Activated T-cell treated with anti-CD3 and anti-CD28 coated beads, Interleukin-2, amount 50 U/mL, for 72 hours (primary cell): ENCODE results near the gene LRRC26. TPM values are rescaled to one million over a fixed set of nuclear protein-coding genes. Genes with fewer than 3 reads are reported as not detected.

Experiments
- ATAC-seq, 2 donors: fragments of 150-1000 bp; cut with Tn5 transposase; replicated peaks in 1 of 2; 2 replicates each; pipeline ENCODE4 v1.10.0; 2021; ENCODE audit warnings: moderate library complexity in 2 of 2, mild to moderate bottlenecking in 1 of 2
- DNase-seq, 2 donors: peaks; one replicate each; pipeline ENCODE4 v3.0.0; 2021 to 2022; ENCODE audit warnings: mixed read lengths in 1 of 2
- H3K27ac Mint-ChIP-seq: one replicate; pipeline ENCODE4 v1.8.0; 2022; ENCODE audit warnings: mild to moderate bottlenecking, moderate library complexity, mixed read lengths
- H3K27me3 Mint-ChIP-seq: one replicate; pipeline ENCODE4 v1.8.0; 2022; ENCODE audit warnings: low read depth, mixed read lengths
- H3K36me3 Mint-ChIP-seq, 2 donors: one replicate each; pipeline ENCODE4 v1.8.0; 2022; ENCODE audit warnings: mixed read lengths in 2 of 2, mild to moderate bottlenecking in 1 of 2; ENCODE audit not compliant: insufficient read depth in 2 of 2
- H3K4me1 Mint-ChIP-seq: one replicate; pipeline ENCODE4 v1.8.0; 2022; ENCODE audit warnings: low read depth, mixed read lengths
- H3K4me3 Mint-ChIP-seq, 2 donors: one replicate each; pipeline ENCODE4 v1.8.0; 2022; ENCODE audit warnings: mild to moderate bottlenecking in 2 of 2, mixed read lengths in 2 of 2, moderate library complexity in 2 of 2
- H3K9me3 Mint-ChIP-seq, 2 donors: one replicate each; pipeline ENCODE4 v1.8.0; 2022; ENCODE audit warnings: mixed read lengths in 2 of 2
- total RNA-seq, 2 donors: library from RNA; stranded (reverse); gene quantifications; one replicate each; pipeline ENCODE4 v1.2.3, GENCODE V29; 2022

LRRC26 gene
- total RNA-seq, 2 donors from 2014 or later = not detected

DNA sequence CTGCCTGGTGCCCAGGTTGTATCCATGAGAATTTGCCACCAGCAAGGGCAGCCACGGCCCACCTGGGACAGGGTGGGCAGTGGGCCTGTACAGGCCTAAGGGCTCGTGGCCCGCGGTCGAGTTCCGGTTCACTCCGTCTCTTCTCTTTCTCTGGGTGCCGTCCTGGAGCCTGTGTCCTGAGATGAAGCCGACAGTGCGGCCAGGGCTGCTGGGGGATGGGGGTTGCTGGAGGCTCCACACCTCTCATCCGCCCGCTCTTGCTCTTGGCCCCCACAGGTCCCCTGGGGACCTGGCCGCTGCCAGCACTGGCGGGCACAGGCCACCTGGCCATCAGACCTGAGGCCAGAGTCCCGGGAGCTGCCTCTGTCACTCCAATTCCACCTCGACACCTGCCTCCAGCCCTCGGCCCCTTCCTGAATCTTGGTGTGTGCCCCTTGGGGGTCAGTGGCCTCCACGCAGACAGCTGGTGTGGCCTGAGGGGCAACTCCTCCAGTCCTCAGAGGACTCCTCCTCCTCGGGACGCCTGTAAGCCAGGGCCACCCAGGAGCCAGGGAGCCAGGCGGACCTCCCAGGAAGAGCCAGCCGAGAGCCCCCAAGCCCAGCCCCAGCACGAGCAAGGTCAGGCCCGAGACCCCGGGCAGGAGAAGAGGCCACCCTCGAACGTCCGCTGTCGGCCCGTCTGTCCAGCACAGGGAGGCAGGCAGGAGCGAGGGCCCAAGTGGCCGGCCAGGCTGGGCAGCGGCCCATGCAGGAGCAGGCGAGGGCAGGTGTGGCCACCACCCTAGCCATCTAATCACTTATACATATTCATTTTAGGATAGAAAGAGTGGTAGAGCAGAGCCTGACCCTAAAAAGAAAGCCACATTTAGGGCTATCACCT, 5.2 kb downstream of the LRRC26 start:
- ATAC-seq (no peak), DNase-seq (no peak)
- Mint-ChIP-seq H3K27ac (no peak overlapping the region), H3K9me3 (no peaks in the 10 kb centered on the region), H3K4me3 (no peak overlapping the region), H3K27me3 (peaks cover 14% of the 10 kb centered on the region), H3K4me1 (peaks cover 3% of the 10 kb centered on the region), H3K36me3 (no peaks in the 10 kb centered on the region)

DNA sequence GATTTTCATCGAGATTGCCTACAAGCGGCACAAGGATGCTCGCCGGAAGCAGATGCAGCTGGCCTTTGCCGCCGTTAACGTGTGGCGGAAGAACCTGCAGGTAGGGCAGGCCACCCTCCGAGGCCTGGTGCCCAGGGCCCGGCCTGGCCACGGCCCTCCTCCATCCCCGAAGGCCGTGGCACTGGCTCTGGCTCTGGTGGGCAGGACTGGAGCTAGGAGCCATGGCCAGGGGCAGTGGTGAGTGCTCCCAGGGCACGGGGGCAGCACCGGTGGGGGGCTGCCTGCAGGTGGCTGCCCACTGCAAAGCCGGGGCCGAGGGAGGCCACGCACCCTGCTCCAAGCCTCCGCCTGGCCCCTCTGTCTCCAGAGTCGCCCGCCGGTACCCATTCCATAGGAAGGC, 6.0 kb downstream of the LRRC26 start:
- no peak overlapping the region for H3K27ac Mint-ChIP-seq
- peaks cover 22% of the 10 kb centered on the region for H3K27me3 Mint-ChIP-seq
- peak overlapping the region in 1 of 2 donors; percentile 15 for H3K4me3 Mint-ChIP-seq
- ATAC-seq = no peak
- peaks cover 11% of the 10 kb centered on the region for H3K4me1 Mint-ChIP-seq
- H3K9me3 Mint-ChIP-seq = no peaks in the 10 kb centered on the region
- no peak for DNase-seq
- no peaks in the 10 kb centered on the region for H3K36me3 Mint-ChIP-seq

DNA sequence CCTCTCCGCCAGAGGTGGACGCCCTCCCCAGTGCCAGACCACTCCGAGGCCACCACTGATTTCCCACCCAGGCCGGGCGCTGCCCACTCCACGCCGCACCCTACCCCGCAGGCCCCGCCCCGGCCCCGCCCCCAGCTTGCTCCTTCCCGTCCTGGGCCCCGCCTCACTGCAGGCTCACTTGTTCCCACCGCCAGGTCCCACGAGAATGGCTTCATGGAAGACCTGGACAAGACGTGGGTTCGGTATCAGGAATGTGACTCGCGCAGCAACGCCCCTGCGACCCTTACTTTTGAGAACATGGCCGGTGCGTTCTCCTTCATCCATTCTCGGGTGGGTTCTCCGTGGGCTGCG, 6.5 kb downstream of the LRRC26 start:
- Mint-ChIP-seq H3K4me1 (peaks cover 12% of the 10 kb centered on the region), H3K36me3 (no peaks in the 10 kb centered on the region), H3K27me3 (peaks cover 27% of the 10 kb centered on the region), H3K27ac (no peak overlapping the region), H3K4me3 (peak overlapping the region in 1 of 2 donors; percentile 15), H3K9me3 (no peaks in the 10 kb centered on the region)
- ATAC-seq (no peak), DNase-seq (no peak)

DNA sequence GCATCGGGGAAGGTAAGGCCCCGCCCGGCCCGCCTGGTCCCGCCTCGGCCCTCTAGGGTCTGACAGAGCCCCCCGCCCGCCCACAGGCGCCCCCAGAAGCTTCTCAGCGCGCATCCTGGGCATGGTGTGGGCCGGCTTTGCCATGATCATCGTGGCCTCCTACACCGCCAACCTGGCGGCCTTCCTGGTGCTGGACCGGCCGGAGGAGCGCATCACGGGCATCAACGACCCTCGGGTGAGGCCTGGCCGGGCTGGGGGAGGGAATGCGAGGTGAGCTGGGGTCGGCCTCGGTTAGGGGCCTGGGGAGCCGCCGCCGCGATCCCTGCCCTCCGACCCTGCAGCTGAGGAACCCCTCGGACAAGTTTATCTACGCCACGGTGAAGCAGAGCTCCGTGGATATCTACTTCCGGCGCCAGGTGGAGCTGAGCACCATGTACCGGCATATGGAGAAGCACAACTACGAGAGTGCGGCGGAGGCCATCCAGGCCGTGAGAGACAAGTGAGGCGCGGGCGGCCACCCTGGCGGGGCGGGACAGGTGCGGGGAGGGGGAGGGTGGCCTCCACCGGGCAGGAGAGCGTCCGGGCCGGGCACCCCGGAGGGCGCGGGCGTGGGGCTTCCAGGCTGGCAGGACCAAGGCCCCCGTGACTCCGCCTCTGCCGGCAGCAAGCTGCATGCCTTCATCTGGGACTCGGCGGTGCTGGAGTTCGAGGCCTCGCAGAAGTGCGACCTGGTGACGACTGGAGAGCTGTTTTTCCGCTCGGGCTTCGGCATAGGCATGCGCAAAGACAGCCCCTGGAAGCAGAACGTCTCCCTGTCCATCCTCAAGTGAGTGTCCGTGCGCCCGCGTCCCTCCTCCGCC, 7.1 kb downstream of the LRRC26 start:
- Mint-ChIP-seq H3K27ac (no peak overlapping the region), H3K4me3 (peak overlapping the region in 1 of 2 donors; percentile 43), H3K4me1 (peaks cover 12% of the 10 kb centered on the region), H3K36me3 (no peaks in the 10 kb centered on the region), H3K27me3 (peaks cover 33% of the 10 kb centered on the region), H3K9me3 (no peaks in the 10 kb centered on the region)
- peak in 1 of 2 donors; percentile 44 for ATAC-seq
- no peak for DNase-seq

DNA sequence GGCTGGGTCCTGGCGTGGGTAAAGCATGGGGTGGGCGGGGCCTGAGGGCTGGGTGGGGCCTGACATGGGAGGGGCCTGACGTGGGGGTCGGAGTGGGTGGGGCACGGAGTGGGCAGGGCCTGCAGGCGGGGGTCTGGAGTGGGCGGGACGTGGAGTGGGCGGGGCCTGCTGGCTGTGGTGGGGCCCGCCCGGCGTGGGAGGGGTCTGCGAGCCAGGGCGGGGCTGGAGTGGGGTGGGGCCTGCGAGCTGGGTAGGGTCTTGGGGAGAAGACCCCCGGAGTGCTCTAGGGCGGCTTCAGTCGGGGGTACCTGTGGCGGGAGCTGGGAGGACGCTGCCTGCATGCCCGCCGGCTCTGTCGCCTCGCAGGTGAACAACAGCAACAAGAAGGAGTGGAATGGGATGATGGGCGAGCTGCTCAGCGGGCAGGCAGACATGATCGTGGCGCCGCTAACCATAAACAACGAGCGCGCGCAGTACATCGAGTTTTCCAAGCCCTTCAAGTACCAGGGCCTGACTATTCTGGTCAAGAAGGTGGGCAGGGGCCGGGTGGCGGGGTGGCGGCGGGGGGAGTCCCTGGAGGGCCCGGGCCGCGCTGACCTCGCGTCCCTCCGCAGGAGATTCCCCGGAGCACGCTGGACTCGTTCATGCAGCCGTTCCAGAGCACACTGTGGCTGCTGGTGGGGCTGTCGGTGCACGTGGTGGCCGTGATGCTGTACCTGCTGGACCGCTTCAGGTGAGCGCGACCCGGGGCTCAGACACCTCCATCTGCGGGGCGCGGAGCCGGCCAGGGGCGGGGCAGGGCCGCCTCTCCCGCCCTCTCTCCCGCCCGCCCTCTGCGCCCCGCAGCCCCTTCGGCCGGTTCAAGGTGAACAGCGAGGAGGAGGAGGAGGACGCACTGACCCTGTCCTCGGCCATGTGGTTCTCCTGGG, 8.0 kb downstream of the LRRC26 start:
- ATAC-seq = no peak
- Mint-ChIP-seq H3K27me3 (peaks cover 38% of the 10 kb centered on the region), H3K9me3 (no peaks in the 10 kb centered on the region), H3K4me3 (no peak overlapping the region), H3K36me3 (no peaks in the 10 kb centered on the region), H3K27ac (no peak overlapping the region), H3K4me1 (peaks cover 12% of the 10 kb centered on the region)
- DNase-seq = no peak

DNA sequence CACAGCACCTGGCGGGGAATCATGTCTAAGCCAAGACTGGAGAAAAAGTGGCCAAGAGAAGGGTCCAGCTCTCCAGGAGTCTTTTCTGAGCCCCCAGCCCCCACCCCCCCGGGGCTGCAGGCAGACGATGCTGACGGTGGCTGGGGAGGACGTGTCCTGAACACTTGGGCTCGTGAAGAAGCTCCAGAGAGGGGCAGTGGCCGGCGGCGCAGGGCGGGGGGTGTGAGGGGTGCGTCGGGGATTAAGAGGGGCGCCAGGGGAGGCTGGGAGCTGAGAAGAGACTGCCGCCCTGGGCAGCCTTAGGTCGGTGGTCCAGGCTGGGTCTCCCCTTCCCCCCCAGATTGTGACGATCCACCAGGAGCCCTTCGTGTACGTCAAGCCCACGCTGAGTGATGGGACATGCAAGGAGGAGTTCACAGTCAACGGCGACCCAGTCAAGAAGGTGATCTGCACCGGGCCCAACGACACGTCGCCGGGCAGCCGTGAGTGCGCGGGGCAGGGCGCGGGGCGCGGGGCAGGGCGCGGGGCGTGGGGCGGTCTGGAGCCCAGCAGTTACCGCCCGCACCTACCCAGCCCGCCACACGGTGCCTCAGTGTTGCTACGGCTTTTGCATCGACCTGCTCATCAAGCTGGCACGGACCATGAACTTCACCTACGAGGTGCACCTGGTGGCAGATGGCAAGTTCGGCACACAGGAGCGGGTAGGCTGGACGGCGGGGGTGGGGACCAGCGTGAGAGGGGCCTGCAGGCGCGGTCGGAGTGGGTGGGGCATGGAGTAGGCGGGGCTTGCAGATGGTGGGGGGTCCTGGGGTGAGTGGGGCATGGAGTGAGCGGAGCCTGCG, 8.9 kb downstream of the LRRC26 start:
- no peak for ATAC-seq
- Mint-ChIP-seq H3K27ac (no peak overlapping the region), H3K36me3 (no peaks in the 10 kb centered on the region), H3K4me3 (no peak overlapping the region), H3K27me3 (peaks cover 35% of the 10 kb centered on the region), H3K9me3 (no peaks in the 10 kb centered on the region), H3K4me1 (peaks cover 12% of the 10 kb centered on the region)
- DNase-seq = peak in 1 of 2 donors; percentile 25

DNA sequence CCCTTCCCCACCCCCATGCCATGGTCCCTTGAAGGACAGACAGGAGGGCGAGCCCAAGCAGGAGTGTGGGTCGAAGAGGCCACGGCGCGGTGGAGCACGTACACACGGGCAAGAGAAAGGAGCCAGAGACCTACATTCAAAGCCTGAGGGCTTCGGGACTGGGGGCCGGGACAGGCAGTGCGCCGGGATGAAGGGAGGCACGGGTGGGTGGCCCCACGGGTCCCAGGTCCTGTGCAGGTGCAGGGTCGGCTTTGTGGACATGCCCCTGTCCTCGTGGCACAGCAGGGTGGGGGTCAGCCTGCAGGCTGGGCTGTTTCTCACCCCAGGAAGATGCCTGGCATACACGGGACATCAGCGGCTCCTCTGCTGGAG, 9.8 kb downstream of the LRRC26 start:
- no peaks in the 10 kb centered on the region for H3K36me3 Mint-ChIP-seq
- H3K27me3 Mint-ChIP-seq = peaks cover 40% of the 10 kb centered on the region
- no peak for ATAC-seq
- peaks cover 12% of the 10 kb centered on the region for H3K4me1 Mint-ChIP-seq
- H3K27ac Mint-ChIP-seq = no peak overlapping the region
- no peak for DNase-seq
- no peaks in the 10 kb centered on the region for H3K9me3 Mint-ChIP-seq
- H3K4me3 Mint-ChIP-seq = no peak overlapping the region

DNA sequence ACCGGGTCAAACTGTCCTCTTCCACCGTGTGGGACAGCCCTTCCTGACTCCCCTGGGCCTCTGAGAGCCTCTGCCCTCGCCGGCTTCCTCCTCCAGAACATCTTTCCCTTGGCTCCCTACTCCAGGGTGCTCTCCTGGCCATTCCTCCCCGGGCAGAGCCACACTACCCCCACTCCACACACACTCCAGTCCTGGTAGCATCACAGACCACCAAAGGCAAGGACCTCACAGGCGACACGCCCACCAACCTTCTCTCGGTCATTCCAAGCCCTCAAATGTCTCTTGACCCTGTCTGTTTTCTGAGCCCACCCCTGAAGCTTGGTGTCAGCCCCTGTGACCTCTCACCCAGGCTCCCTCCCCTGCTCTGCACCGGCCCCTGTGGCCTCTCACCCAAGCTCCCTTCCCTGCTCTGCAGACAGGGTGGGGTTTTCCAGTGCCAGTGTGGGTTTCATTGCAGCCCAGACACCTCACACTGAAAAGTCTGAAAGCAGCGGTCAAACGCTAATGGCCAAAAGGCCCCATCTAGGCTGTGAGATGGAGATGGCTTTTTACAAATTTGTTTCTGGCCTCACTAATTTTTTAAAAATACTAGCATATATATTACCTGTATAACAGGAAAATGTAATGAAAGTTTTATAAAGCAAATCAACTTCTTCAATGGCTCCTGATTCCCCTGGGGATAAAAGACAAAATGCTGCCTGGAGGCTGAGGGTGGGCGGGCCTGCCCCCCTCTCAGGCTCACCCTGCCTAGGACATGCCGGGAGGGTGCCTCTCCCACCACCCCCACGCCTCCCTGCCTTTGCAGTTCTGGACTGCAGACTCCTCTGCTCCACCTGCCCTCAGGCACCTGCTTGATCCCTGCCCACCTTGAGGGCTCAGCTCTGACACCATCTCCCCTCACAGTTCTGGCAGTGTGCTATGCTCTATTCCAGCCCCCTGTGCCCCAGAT, 10.5 kb downstream of the LRRC26 start:
- Mint-ChIP-seq H3K4me3 (no peak overlapping the region), H3K27me3 (peaks cover 45% of the 10 kb centered on the region), H3K27ac (no peak overlapping the region), H3K36me3 (no peaks in the 10 kb centered on the region), H3K4me1 (peaks cover 12% of the 10 kb centered on the region), H3K9me3 (no peaks in the 10 kb centered on the region)
- no peak for DNase-seq
- no peak for ATAC-seq

DNA sequence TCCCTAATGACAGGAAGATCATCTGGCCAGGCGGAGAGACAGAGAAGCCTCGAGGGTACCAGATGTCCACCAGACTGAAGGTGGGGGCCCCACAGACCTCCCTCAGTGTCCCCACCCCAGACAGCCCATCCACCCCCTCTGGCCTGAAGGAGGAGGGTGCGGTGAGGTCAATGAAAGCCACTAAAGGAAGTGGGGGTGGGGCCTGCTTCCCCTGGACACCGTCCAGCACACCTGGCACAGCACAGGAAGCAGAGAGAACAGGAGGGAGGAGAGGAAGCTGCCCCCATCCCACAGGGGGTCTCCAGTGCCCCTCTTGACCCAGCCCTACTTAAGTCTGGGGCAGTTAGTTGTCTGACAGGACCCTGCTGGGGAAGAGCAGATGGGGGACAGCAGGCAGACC, 11.2 kb downstream of the LRRC26 start:
- Mint-ChIP-seq H3K36me3 (no peaks in the 10 kb centered on the region), H3K27ac (no peak overlapping the region), H3K4me3 (no peak overlapping the region), H3K4me1 (peaks cover 12% of the 10 kb centered on the region), H3K27me3 (peaks cover 45% of the 10 kb centered on the region), H3K9me3 (no peaks in the 10 kb centered on the region)
- ATAC-seq (no peak), DNase-seq (no peak)

DNA sequence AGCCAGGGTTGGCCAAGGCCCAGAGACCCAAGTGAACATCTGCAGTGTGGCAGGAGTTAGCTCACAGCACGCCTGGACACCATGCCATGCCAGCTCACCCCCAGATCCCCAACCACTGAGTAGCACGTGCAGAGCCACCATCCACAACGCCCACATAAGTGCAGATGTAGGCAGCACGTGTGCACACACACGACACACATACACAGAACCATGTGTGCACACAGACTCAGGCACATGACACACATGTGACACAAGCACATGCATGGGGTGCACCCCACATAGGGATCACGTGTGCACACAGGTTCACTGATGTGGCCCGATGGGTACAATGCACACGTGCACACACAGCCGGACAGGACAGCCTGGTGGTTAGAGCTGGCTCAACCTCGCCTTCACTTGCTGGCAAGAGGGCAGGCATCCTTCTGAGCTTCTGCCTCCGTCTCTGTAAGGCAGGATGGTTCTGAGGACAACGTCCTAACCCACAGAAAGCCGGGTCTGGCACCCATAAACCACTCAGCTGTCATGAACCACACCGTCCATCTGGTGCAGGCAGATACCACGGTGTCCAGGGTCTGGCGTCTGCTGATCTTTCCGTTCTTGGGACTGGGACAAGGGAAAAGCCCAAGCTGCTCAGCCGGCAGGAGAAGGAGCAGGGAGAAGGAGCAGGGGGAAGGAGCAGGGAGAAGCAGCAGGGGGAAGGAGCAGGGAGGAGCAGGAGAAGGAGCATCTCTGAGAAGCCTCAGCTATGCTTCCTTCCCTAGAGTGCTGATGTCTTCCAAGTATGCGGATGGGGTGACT, 12.0 kb downstream of the LRRC26 start:
- Mint-ChIP-seq H3K4me1 (peaks cover 12% of the 10 kb centered on the region), H3K9me3 (no peaks in the 10 kb centered on the region), H3K27ac (no peak overlapping the region), H3K36me3 (no peaks in the 10 kb centered on the region), H3K27me3 (peaks cover 45% of the 10 kb centered on the region), H3K4me3 (peak overlapping the region in 1 of 2 donors; percentile 73)
- ATAC-seq (no peak), DNase-seq (no peak)
